NCI-H2171 treated with DMSO at 0.1 percent for 48 hours (cell line): ENCODE measurements around the gene CES1.
"Not testable (repeated sequence)": the region's sequence is repeated elsewhere in the genome, so short reads cannot be mapped to it uniquely, and the experiment has no call there.

ENCODE experiments used
- DNase-seq: peaks from one replicate; lab custom pipeline; 2025; lab: John Stamatoyannopoulos, UW

CES1 gene

GRCh38 chr16:55832773-55833691 lies at the start of gene CES1:
TSS of gene CES1 (minus strand) at chr16:55833096. CDS start at chr16:55833055, 41 bp downstream.
- DNase-seq, result no peak

- DNase-seq, result no peak
Observed at GRCh38 chr16:55876854-55877253, 44.0 kb upstream of the CES1 start.

GRCh38 chr16:55875273-55875672 lies 42.4 kb upstream of the CES1 start, which contains the start of gene CES5A:
TSS of gene CES5A (minus strand) at chr16:55875373. CDS start at chr16:55875221, 152 bp downstream.
- no peak for DNase-seq

GRCh38 chr16:55873122-55873521 lies 40.2 kb upstream of the CES1 start:
- no peak for DNase-seq

- DNase-seq, result no peak
Observed at GRCh38 chr16:55872130-55872529, 39.2 kb upstream of the CES1 start.

- no peak for DNase-seq
Observed at GRCh38 chr16:55871411-55872038, 38.6 kb upstream of the CES1 start.

GRCh38 chr16:55868980-55869379 lies 36.1 kb upstream of the CES1 start:
- no peak for DNase-seq

GRCh38 chr16:55868137-55868536 lies 35.2 kb upstream of the CES1 start:
- no peak for DNase-seq

GRCh38 chr16:55861288-55861687 lies 28.4 kb upstream of the CES1 start:
- no peak for DNase-seq

- DNase-seq, result not testable (repeated sequence)
Observed at GRCh38 chr16:55857650-55858049, 24.8 kb upstream of the CES1 start.

GRCh38 chr16:55856950-55857349 lies 24.1 kb upstream of the CES1 start:
- DNase-seq, result no peak

GRCh38 chr16:55853114-55853513 lies 20.2 kb upstream of the CES1 start:
- no peak for DNase-seq

- DNase-seq, result no peak
Observed at GRCh38 chr16:55849536-55849935, 16.6 kb upstream of the CES1 start.

- no peak for DNase-seq
Observed at GRCh38 chr16:55846598-55847346, 13.9 kb upstream of the CES1 start.

GRCh38 chr16:55843105-55843395 lies 10.2 kb upstream of the CES1 start:
- DNase-seq, result no peak

GRCh38 chr16:55842369-55843104 lies 9.6 kb upstream of the CES1 start:
- DNase-seq, result peak; percentile 59

GRCh38 chr16:55839115-55839514 lies 6.2 kb upstream of the CES1 start:
- no peak for DNase-seq

- peak; percentile 20 for DNase-seq
Observed at GRCh38 chr16:55836158-55836611, 3.3 kb upstream of the CES1 start.

GRCh38 chr16:55835581-55835980 lies 2.7 kb upstream of the CES1 start:
- DNase-seq, result no peak

GRCh38 chr16:55835173-55835572 lies 2.3 kb upstream of the CES1 start:
- DNase-seq, result not testable (repeated sequence)

GRCh38 chr16:55834049-55834448 lies 1.2 kb upstream of the CES1 start:
- DNase-seq, result no peak

GRCh38 chr16:55832425-55832772 lies 497 bp downstream of the CES1 start:
- DNase-seq, result no peak
